Activated T-helper 17 cell treated with anti-CD3 and anti-CD28 coated beads, Interleukin-2, amount 50 U/mL, for 72 hours (primary cell): Measurements from ENCODE around the gene CAPN9. TPM values are rescaled to one million over a fixed set of nuclear protein-coding genes. Genes with fewer than 3 reads are reported as not detected.

Experiments
- ATAC-seq: fragments of 150-1000 bp; cut with Tn5 transposase; replicated peaks from 2 replicates; pipeline ENCODE4 v1.10.0; 2021; ENCODE audit warnings: mild to moderate bottlenecking, moderate library complexity
- H3K27ac Mint-ChIP-seq: one replicate; pipeline ENCODE4 v1.8.0; 2022; ENCODE audit warnings: mixed read lengths
- H3K27me3 Mint-ChIP-seq: one replicate; pipeline ENCODE4 v1.8.0; 2022; ENCODE audit warnings: mixed read lengths
- H3K36me3 Mint-ChIP-seq: one replicate; pipeline ENCODE4 v1.8.0; 2022; ENCODE audit warnings: low read depth, mild to moderate bottlenecking, mixed read lengths
- H3K4me1 Mint-ChIP-seq: one replicate; pipeline ENCODE4 v1.8.0; 2022; ENCODE audit warnings: mixed read lengths
- H3K4me3 Mint-ChIP-seq: one replicate; pipeline ENCODE4 v1.8.0; 2022; ENCODE audit warnings: mild to moderate bottlenecking, mixed read lengths
- H3K9me3 Mint-ChIP-seq: one replicate; pipeline ENCODE4 v1.8.0; 2022; ENCODE audit warnings: mixed read lengths
- total RNA-seq, 2 donors: library from RNA; stranded (reverse); gene quantifications; one replicate each; pipeline ENCODE4 v1.2.3, GENCODE V29; 2022

CAPN9 gene
- total RNA-seq, 2 donors from 2014 or later, result not detected

GRCh38 chr1:230786385-230786753 lies 39.2 kb downstream of the CAPN9 start:
- Mint-ChIP-seq H3K27me3 (peaks cover 3% of the 10 kb centered on the region), H3K36me3 (no peaks in the 10 kb centered on the region), H3K9me3 (no peaks in the 10 kb centered on the region), H3K4me1 (no peaks in the 10 kb centered on the region), H3K27ac (no peak overlapping the region), H3K4me3 (no peak overlapping the region)
- no peak for ATAC-seq

- H3K9me3 Mint-ChIP-seq, result no peaks in the 10 kb centered on the region
- no peak overlapping the region for H3K4me3 Mint-ChIP-seq
- H3K4me1 Mint-ChIP-seq, result no peaks in the 10 kb centered on the region
- no peak overlapping the region for H3K27ac Mint-ChIP-seq
- H3K36me3 Mint-ChIP-seq, result no peaks in the 10 kb centered on the region
- ATAC-seq, result no peak
- H3K27me3 Mint-ChIP-seq, result peaks cover 3% of the 10 kb centered on the region
Measured at GRCh38 chr1:230787471-230787870, 40.3 kb downstream of the CAPN9 start.

- ATAC-seq, result no peak
- Mint-ChIP-seq H3K36me3 (no peaks in the 10 kb centered on the region), H3K27ac (no peak overlapping the region), H3K4me1 (no peaks in the 10 kb centered on the region), H3K4me3 (no peak overlapping the region), H3K9me3 (no peaks in the 10 kb centered on the region), H3K27me3 (no peaks in the 10 kb centered on the region)
Measured at GRCh38 chr1:230788561-230789275, 41.5 kb downstream of the CAPN9 start.

- no peaks in the 10 kb centered on the region for H3K4me1 Mint-ChIP-seq
- no peak overlapping the region for H3K4me3 Mint-ChIP-seq
- no peaks in the 10 kb centered on the region for H3K36me3 Mint-ChIP-seq
- H3K27me3 Mint-ChIP-seq, result no peaks in the 10 kb centered on the region
- no peaks in the 10 kb centered on the region for H3K9me3 Mint-ChIP-seq
- no peak for ATAC-seq
- no peak overlapping the region for H3K27ac Mint-ChIP-seq
Measured at GRCh38 chr1:230790026-230790425, 42.8 kb downstream of the CAPN9 start.

- Mint-ChIP-seq H3K9me3 (no peaks in the 10 kb centered on the region), H3K4me1 (no peaks in the 10 kb centered on the region), H3K36me3 (no peaks in the 10 kb centered on the region), H3K4me3 (no peak overlapping the region), H3K27ac (no peak overlapping the region), H3K27me3 (peaks cover 2% of the 10 kb centered on the region)
- no peak for ATAC-seq
Measured at GRCh38 chr1:230791986-230792564, 44.9 kb downstream of the CAPN9 start.

- peaks cover 8% of the 10 kb centered on the region for H3K27me3 Mint-ChIP-seq
Measured at GRCh38 chr1:230792691-230793462, 45.7 kb downstream of the CAPN9 start.

GRCh38 chr1:230793463-230793745 lies 46.2 kb downstream of the CAPN9 start:
- Mint-ChIP-seq H3K4me1 (no peaks in the 10 kb centered on the region), H3K36me3 (no peaks in the 10 kb centered on the region), H3K27me3 (peaks cover 9% of the 10 kb centered on the region), H3K4me3 (no peak overlapping the region), H3K27ac (no peak overlapping the region), H3K9me3 (no peaks in the 10 kb centered on the region)
- no peak for ATAC-seq

More at GRCh38 chr1:230792691-230793462, 45.7 kb downstream of the CAPN9 start:
- no peak for ATAC-seq
- Mint-ChIP-seq H3K27ac (no peak overlapping the region), H3K4me3 (no peak overlapping the region), H3K36me3 (no peaks in the 10 kb centered on the region), H3K4me1 (no peaks in the 10 kb centered on the region), H3K9me3 (no peaks in the 10 kb centered on the region)

GRCh38 chr1:230794431-230794830 lies 47.2 kb downstream of the CAPN9 start:
- no peak overlapping the region for H3K4me3 Mint-ChIP-seq
- peaks cover 11% of the 10 kb centered on the region for H3K27me3 Mint-ChIP-seq
- H3K36me3 Mint-ChIP-seq, result no peaks in the 10 kb centered on the region
- H3K9me3 Mint-ChIP-seq, result no peaks in the 10 kb centered on the region
- ATAC-seq, result no peak
- H3K27ac Mint-ChIP-seq, result no peak overlapping the region
- H3K4me1 Mint-ChIP-seq, result no peaks in the 10 kb centered on the region

GRCh38 chr1:230794871-230795605 lies 47.9 kb downstream of the CAPN9 start:
- no peak for ATAC-seq
- H3K4me1 Mint-ChIP-seq, result no peaks in the 10 kb centered on the region
- H3K4me3 Mint-ChIP-seq, result no peak overlapping the region
- peaks cover 11% of the 10 kb centered on the region for H3K27me3 Mint-ChIP-seq
- H3K36me3 Mint-ChIP-seq, result no peaks in the 10 kb centered on the region
- H3K9me3 Mint-ChIP-seq, result no peaks in the 10 kb centered on the region
- H3K27ac Mint-ChIP-seq, result no peak overlapping the region

- H3K27ac Mint-ChIP-seq, result no peak overlapping the region
- H3K27me3 Mint-ChIP-seq, result peaks cover 13% of the 10 kb centered on the region
- no peaks in the 10 kb centered on the region for H3K36me3 Mint-ChIP-seq
- H3K4me3 Mint-ChIP-seq, result no peak overlapping the region
- no peaks in the 10 kb centered on the region for H3K4me1 Mint-ChIP-seq
- H3K9me3 Mint-ChIP-seq, result no peaks in the 10 kb centered on the region
- ATAC-seq, result no peak
Measured at GRCh38 chr1:230796626-230797025, 49.4 kb downstream of the CAPN9 start.

- no peaks in the 10 kb centered on the region for H3K9me3 Mint-ChIP-seq
Measured at GRCh38 chr1:230797376-230797920, 50.3 kb downstream of the CAPN9 start.

GRCh38 chr1:230797942-230798365 lies 50.8 kb downstream of the CAPN9 start:
- Mint-ChIP-seq H3K4me1 (no peaks in the 10 kb centered on the region), H3K27ac (no peak overlapping the region), H3K4me3 (no peak overlapping the region), H3K9me3 (no peaks in the 10 kb centered on the region), H3K36me3 (no peaks in the 10 kb centered on the region), H3K27me3 (peaks cover 15% of the 10 kb centered on the region)
- no peak for ATAC-seq

More at GRCh38 chr1:230797376-230797920, 50.3 kb downstream of the CAPN9 start:
- no peak for ATAC-seq
- peaks cover 15% of the 10 kb centered on the region for H3K27me3 Mint-ChIP-seq
- H3K4me3 Mint-ChIP-seq, result no peak overlapping the region
- H3K27ac Mint-ChIP-seq, result no peak overlapping the region
- no peaks in the 10 kb centered on the region for H3K36me3 Mint-ChIP-seq
- no peaks in the 10 kb centered on the region for H3K4me1 Mint-ChIP-seq

GRCh38 chr1:230798491-230798890 lies 51.3 kb downstream of the CAPN9 start:
- peaks cover 15% of the 10 kb centered on the region for H3K27me3 Mint-ChIP-seq
- no peak for ATAC-seq
- H3K4me3 Mint-ChIP-seq, result no peak overlapping the region
- H3K27ac Mint-ChIP-seq, result no peak overlapping the region
- H3K4me1 Mint-ChIP-seq, result no peaks in the 10 kb centered on the region
- H3K36me3 Mint-ChIP-seq, result no peaks in the 10 kb centered on the region
- H3K9me3 Mint-ChIP-seq, result no peaks in the 10 kb centered on the region
